NB4 (cell line): ENCODE results near the gene LRRC1.

Experiments used
- DNase-seq: peaks from one replicate; pipeline ENCODE4 v3.0.0; 2010; ENCODE audit warnings: low read depth
- H3K4me3 ChIP-seq: one replicate; pipeline ENCODE4 v1.5.1; 2011; ENCODE audit warnings: mild to moderate bottlenecking, low read depth, low read length, moderate library complexity
- CTCF ChIP-seq: IDR thresholded peaks from one replicate; pipeline ENCODE4 v1.5.1; 2012; ENCODE audit warnings: low read depth, low read length
- MAX ChIP-seq: IDR thresholded peaks from 2 replicates; pipeline ENCODE4 v1.6.1; 2011; ENCODE audit warnings: low read depth, low read length
- MYC ChIP-seq: IDR thresholded peaks from 2 replicates; pipeline ENCODE4 v1.6.1; 2011; ENCODE audit warnings: low read depth, low read length
- POLR2A ChIP-seq: IDR thresholded peaks from 2 replicates; pipeline ENCODE4 v1.6.1; 2011; ENCODE audit warnings: mild to moderate bottlenecking; ENCODE audit not compliant: insufficient read length; ENCODE audit errors: extremely low read depth

The LRRC1 gene

GRCh38 chr6:53931086-53931485, 136.3 kb downstream of the LRRC1 start:
- TF ChIP-seq POLR2A, result no peak
- H3K4me3 ChIP-seq, result no peak overlapping the region
- no peak for DNase-seq

- DNase-seq, result no peak
- TF ChIP-seq MYC, result no peak
- TF ChIP-seq POLR2A, result no peak
- TF ChIP-seq CTCF, result no peak
- TF ChIP-seq MAX, result no peak
- no peak overlapping the region for H3K4me3 ChIP-seq
Observed at GRCh38 chr6:53932516-53932915, 137.7 kb downstream of the LRRC1 start.

- DNase-seq, result no peak
- TF ChIP-seq POLR2A (no peak), MAX (no peak), MYC (no peak), CTCF (no peak)
- no peak overlapping the region for H3K4me3 ChIP-seq
Observed at GRCh38 chr6:53934023-53934422, 139.2 kb downstream of the LRRC1 start.

- no peak for DNase-seq
- TF ChIP-seq POLR2A (no peak), CTCF (no peak), MAX (no peak), MYC (no peak)
- no peak overlapping the region for H3K4me3 ChIP-seq
Observed at GRCh38 chr6:53937461-53937860, 142.7 kb downstream of the LRRC1 start.

GRCh38 chr6:53938810-53939209, 144.0 kb downstream of the LRRC1 start:
- H3K4me3 ChIP-seq, result no peak overlapping the region
- DNase-seq, result no peak
- TF ChIP-seq MAX (no peak), MYC (no peak), POLR2A (no peak), CTCF (no peak)

GRCh38 chr6:53939830-53940229, 145.0 kb downstream of the LRRC1 start:
- H3K4me3 ChIP-seq, result no peak overlapping the region
- TF ChIP-seq MYC, result no peak
- TF ChIP-seq CTCF, result no peak
- TF ChIP-seq MAX, result no peak
- TF ChIP-seq POLR2A, result no peak
- no peak for DNase-seq

GRCh38 chr6:53943395-53943794, 148.6 kb downstream of the LRRC1 start:
- TF ChIP-seq CTCF (no peak), POLR2A (no peak), MYC (no peak), MAX (no peak)
- H3K4me3 ChIP-seq, result no peak overlapping the region
- DNase-seq, result no peak
